Lower lobe of right lung (tissue), 2 donors: ENCODE data around the gene MRPL4. TPM values are rescaled to one million over a fixed set of nuclear protein-coding genes. Genes with fewer than 3 reads are reported as not detected.

Experiments used
- ATAC-seq, 2 donors: fragments of 200-7000 bp; cut with Tn5 transposase; one replicate each; pipeline ENCODE4 v1.9.1; 2020 to 2022; ENCODE audit warnings: mild to moderate bottlenecking in 2 of 2, moderate library complexity in 2 of 2
- DNase-seq: peaks from one replicate; pipeline ENCODE4 v3.0.0-alpha.2; 2020
- H3K27ac ChIP-seq: fragments of 200-600 bp; one replicate; pipeline ENCODE4 v1.8.0; 2022
- H3K27me3 ChIP-seq: fragments of 200-600 bp; one replicate; pipeline ENCODE4 v1.8.0; 2022; ENCODE audit warnings: low read depth
- H3K36me3 ChIP-seq: fragments of 200-600 bp; one replicate; pipeline ENCODE4 v1.8.0; 2022; ENCODE audit warnings: mild to moderate bottlenecking
- H3K4me1 ChIP-seq: fragments of 200-600 bp; one replicate; pipeline ENCODE4 v1.8.0; 2022
- H3K4me3 ChIP-seq: fragments of 200-600 bp; one replicate; pipeline ENCODE4 v1.8.0; 2022; ENCODE audit warnings: mild to moderate bottlenecking
- H3K9me3 ChIP-seq: fragments of 200-600 bp; one replicate; pipeline ENCODE4 v1.8.0; 2022
- CTCF ChIP-seq: fragments of 200-600 bp; IDR thresholded peaks from one replicate; pipeline ENCODE4 v1.8.0; 2022; ENCODE audit warnings: antibody characterized with exemption, mild to moderate bottlenecking
- intact Hi-C: fragments of 100-400 bp; cut with DNase I; formaldehyde crosslinking; loops from one replicate; pipeline ENCODE4 v1.11.0; 2022
- total RNA-seq: library from RNA; stranded (reverse); fragmentation: NEBNext Ultra II Directional; extraction: Animal tissue kit (Norgen Biotek cat#: 25700); gene quantifications from one replicate; pipeline ENCODE4 v1.2.1, GENCODE V29; 2021
- donor health status: DM: no; HTN: yes; CAD: no; lungs with severe emphysema.

MRPL4 gene
- total RNA-seq, 1 donor from 2014 or later, result 40.3 TPM

- ATAC-seq (no peak), DNase-seq (no peak)
- peaks cover 18% of the 10 kb centered on the region for H3K4me1 ChIP-seq
- TF ChIP-seq CTCF, result no peak
- no peak overlapping the region for H3K4me3 ChIP-seq
- H3K36me3 ChIP-seq, result peaks cover 60% of the 10 kb centered on the region
- no peak overlapping the region for H3K27ac ChIP-seq
- H3K9me3 ChIP-seq, result no peaks in the 10 kb centered on the region
- intact Hi-C loops, result no loop called here
- H3K27me3 ChIP-seq, result no peaks in the 10 kb centered on the region
These were observed 6.2 kb downstream of the MRPL4 start for GRCh38 chr19:10258080-10258710.

DNA sequence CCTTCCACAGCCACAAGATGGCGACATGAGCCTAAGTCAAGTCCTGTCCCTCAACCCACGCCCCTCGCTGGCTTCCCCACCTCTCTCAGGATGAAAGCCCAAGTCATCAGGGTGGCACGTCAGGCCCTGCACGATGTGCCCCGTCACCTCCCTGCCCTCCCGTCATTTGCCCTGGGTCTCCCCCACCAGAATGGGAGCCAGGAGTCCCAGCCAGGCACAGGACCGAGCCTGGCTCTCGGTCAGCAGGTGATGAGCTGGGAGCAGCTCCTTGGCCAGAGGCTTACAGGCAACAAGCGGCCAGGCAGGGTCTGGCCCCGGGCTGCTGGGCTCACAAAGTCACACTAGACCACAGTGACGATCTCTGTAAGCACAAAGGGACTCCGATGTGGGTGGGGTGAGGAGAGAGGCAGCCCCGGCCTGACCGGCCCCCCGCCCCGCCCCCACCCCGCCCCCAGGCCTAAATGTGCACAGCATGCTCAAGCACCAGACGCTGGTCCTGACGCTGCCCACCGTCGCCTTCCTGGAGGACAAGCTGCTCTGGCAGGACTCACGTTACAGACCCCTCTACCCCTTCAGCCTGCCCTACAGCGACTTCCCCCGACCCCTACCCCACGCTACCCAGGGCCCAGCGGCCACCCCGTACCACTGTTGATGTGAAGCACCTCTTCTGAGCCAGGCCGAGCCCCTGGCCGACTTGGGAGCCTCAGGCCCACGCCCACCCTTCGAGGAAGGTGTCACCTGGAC lies 7.3 kb downstream of the MRPL4 start:
- peak; percentile 78 for TF ChIP-seq CTCF
- intact Hi-C loops, result no loop called here
- H3K27me3 ChIP-seq, result no peaks in the 10 kb centered on the region
- peak overlapping the region; percentile 79 for H3K27ac ChIP-seq
- H3K36me3 ChIP-seq, result peaks cover 51% of the 10 kb centered on the region
- no peaks in the 10 kb centered on the region for H3K9me3 ChIP-seq
- H3K4me3 ChIP-seq, result peak overlapping the region; percentile 17
- ATAC-seq (peak; percentile 78 to 87), DNase-seq (peak; percentile 95)
- H3K4me1 ChIP-seq, result peaks cover 18% of the 10 kb centered on the region

DNA sequence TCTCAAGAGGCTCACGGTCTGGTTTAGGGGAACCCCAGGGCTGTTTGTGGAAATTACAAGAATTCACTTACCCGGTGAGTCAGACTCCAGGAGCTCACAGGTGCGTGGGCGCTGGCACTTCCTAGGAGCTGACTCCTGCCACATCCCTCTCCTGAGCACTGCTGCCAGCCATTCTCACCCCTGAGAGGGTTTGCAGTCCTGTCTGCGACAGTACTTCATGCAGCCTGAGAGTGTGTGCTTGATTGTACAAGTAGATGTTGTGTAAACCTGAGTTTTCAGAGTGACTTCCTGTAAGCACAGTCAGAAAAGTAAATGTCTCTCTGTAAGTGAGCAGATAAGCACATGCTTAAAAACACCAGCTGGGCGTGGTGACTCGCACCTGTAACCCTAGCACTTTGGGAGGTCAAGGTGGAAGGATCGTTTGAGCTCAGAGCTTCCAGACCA lies 8.1 kb downstream of the MRPL4 start:
- ATAC-seq (peak; percentile 90 to 92), DNase-seq (peak; percentile 90)
- H3K4me1 ChIP-seq, result peaks cover 18% of the 10 kb centered on the region
- intact Hi-C loops, result no loop called here
- H3K36me3 ChIP-seq, result peaks cover 42% of the 10 kb centered on the region
- no peaks in the 10 kb centered on the region for H3K9me3 ChIP-seq
- no peak for TF ChIP-seq CTCF
- H3K4me3 ChIP-seq, result no peak overlapping the region
- H3K27me3 ChIP-seq, result no peaks in the 10 kb centered on the region
- H3K27ac ChIP-seq, result peak overlapping the region; percentile 79

DNA sequence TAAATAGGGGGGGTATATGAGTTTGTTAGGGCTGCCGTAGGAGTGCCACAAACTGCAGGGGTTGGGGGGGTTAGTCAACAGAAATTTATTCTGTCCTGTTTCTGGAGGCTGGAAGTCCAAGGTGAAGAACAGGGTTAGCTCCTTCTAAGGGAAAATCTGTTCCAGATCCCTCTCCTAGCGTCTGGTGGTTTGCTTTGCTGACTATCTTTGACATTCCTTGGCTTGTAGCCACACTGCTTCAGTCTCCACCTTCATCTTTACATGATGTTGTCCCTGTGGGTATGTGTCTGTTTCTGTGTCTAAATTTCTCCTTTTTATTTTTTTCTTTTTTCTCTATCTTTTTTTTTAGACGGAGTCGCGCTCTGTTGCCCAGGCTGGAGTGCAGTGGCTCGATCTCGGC lies 10.8 kb downstream of the MRPL4 start:
- Histone ChIP-seq H3K27me3 (no peaks in the 10 kb centered on the region), H3K4me3 (no peak overlapping the region), H3K4me1 (peaks cover 22% of the 10 kb centered on the region), H3K36me3 (peaks cover 16% of the 10 kb centered on the region), H3K9me3 (no peaks in the 10 kb centered on the region), H3K27ac (no peak overlapping the region)
- no peak for ATAC-seq
- no peak for DNase-seq
- TF ChIP-seq CTCF, result no peak
- intact Hi-C loops, result no loop called here

DNA sequence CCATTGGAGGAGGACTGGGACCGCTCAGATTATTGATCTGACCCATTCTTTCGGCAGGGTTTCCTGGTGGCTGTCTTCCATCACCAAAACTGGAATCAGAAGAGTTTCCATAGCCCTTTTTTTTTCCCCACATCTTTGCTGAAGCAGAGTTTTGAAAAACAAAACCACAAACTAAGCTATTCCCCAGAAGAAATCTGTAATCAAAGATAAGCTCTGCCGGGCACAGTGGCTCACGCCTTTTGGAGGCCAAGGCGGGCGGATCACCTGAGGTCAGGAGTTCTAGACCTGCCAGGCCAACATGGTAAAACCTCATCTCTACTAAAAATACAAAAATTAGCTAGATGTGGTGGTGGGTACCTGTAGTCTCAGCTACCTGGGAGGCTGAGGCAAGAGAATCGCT lies 14.7 kb downstream of the MRPL4 start:
- Histone ChIP-seq H3K27me3 (no peaks in the 10 kb centered on the region), H3K36me3 (no peaks in the 10 kb centered on the region), H3K4me1 (peaks cover 44% of the 10 kb centered on the region), H3K4me3 (no peak overlapping the region), H3K27ac (peak overlapping the region; percentile 96), H3K9me3 (no peaks in the 10 kb centered on the region)
- DNase-seq (no peak), ATAC-seq (no peak)
- TF ChIP-seq CTCF, result no peak
- intact Hi-C loops, result no loop called here
